ENCODE results near the gene CD63.

DNA sequence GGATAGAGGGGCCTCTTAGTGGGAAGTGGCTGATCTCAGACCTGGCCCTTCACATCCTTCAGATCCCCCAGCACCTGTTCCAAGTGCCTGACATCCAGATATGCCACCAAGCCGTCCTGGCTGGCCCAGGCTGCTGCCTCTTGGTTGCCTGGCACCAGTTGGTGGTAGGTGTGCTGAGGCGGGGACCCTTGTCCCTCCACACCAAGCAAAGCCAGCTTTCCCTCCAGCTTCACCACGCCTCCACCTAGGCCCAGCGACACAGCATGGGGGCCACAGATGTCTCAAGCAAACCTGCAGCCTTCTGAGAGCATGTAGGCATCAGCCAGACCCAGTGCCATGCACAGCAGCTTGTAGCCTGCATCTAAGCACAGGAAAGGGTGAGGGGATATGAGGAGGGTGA is 3.5 kb upstream of the CD63 start:
- TF ChIP-seq, protein P1, sequence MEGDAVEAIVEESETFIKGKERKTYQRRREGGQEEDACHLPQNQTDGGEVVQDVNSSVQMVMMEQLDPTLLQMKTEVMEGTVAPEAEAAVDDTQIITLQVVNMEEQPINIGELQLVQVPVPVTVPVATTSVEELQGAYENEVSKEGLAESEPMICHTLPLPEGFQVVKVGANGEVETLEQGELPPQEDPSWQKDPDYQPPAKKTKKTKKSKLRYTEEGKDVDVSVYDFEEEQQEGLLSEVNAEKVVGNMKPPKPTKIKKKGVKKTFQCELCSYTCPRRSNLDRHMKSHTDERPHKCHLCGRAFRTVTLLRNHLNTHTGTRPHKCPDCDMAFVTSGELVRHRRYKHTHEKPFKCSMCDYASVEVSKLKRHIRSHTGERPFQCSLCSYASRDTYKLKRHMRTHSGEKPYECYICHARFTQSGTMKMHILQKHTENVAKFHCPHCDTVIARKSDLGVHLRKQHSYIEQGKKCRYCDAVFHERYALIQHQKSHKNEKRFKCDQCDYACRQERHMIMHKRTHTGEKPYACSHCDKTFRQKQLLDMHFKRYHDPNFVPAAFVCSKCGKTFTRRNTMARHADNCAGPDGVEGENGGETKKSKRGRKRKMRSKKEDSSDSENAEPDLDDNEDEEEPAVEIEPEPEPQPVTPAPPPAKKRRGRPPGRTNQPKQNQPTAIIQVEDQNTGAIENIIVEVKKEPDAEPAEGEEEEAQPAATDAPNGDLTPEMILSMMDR (IDR thresholded peaks at IDR 0.05; ENCODE audit: low read depth, low read length) = no peak
- TF ChIP-seq, protein P2, sequence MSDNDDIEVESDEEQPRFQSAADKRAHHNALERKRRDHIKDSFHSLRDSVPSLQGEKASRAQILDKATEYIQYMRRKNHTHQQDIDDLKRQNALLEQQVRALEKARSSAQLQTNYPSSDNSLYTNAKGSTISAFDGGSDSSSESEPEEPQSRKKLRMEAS (IDR thresholded peaks at IDR 0.05; ENCODE audit: low read depth, low read length) = no peak
- no peak for TF ChIP-seq POLR2A (IDR thresholded peaks at IDR 0.05; ENCODE audit: extremely low read depth, insufficient read length)

All from NB4 (cell line).